NCI-H1417 (cell line): ENCODE measurements around the gene IRAK2.

ENCODE experiments used
- DNase-seq, 3 experiments: peaks; one replicate each; lab custom pipeline; 2025; lab: John Stamatoyannopoulos, UW

IRAK2 gene

DNA sequence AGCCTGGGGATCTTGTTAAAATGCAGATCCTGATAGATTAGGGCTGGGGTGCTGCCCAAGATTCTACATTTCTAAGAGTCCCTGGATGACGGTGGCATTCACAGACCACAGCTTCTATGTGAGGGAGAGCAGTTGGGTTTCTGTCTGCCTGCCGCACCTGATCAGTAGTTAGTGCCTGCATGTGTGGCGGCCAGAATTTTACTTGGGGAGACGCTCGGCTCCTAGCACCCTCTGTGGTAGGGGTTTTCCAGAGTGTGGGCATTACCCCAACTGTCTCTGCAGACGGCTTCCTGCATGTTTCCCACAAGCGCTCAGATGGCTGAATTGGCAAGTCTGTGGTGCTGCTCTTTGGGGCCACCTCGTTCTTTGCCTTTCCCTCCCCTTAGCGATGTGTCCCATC is 119.8 kb downstream of the IRAK2 start:
- no peak for DNase-seq

- DNase-seq: no peak
These were observed 120.8 kb downstream of the IRAK2 start for GRCh38 chr3:10285272-10286132.

DNA sequence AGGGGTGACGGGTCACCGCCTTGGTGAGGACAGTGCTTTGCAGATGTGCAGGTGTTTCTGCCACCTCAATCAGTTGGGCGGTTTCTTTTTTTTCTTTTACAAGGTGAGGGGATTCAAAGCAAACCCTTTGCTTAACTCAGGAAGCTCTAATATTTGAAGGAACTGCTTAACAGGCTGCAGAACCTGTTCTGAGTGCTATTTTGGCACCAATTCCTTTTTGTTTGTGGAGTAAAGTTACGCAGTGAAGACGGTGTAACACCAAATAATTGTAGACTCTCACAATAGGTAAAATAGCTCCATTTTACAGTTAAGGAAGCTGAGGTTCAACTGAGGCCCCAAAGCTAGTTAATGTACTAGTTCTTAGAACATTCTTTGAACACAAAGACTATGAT is 121.4 kb downstream of the IRAK2 start:
- DNase-seq: no peak

DNA sequence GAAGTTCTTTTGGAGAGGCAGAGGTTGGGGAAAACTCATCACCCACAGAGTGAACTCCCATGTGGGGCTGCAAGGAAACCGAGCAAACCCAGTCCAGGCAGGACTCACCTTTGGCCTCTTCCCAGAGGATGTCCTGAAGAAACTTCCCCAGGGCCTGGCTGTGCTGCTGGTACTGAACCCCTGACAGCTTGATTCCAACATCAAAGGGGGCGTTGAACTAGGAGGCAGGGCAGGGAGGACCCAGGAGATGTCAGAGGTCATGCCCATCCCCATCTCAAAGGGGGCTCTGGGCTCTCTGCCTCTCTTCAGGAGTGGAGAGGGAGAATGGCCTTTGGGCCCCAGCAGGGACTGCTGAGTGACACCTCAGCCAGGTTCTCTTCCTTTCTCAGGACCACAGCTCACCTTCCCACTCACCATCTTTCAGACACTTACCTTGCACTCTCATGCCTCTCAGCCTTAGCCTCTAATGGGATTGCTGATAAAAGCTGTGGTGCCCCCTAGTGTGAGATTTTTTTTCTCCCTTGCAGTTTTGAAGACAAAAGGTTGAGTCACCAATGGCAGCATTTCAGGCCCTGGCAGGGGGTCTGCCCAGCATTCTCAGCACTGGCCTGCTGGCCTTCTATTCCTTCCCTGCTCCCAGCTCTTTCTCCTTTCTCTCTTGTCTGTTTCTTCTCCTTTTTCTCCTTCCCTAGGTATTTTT is 122.0 kb downstream of the IRAK2 start:
- DNase-seq: peak; percentile 33 to 82 (median 53)

GRCh38 chr3:10287936-10288574 is 123.3 kb downstream of the IRAK2 start:
- DNase-seq: no peak

DNA sequence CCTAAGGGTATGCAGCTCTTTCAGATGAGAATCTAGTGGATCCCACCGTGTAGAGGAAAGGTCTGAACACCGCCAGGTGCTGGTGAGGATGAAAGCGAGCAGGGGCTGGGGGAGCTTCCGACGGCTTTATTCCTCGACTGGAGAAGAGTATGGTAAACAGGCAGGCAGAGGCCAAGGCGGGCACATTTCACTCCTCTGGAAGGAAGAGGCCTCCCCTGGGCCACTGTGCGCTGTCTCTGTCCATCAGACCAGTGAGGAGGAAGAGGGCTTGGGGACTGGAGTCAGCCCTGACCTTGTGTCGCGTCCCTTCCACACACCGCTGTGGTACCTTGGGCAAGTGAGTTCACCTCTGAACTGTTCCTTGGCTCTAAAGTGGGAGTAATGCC is 123.8 kb downstream of the IRAK2 start:
- no peak for DNase-seq

DNA sequence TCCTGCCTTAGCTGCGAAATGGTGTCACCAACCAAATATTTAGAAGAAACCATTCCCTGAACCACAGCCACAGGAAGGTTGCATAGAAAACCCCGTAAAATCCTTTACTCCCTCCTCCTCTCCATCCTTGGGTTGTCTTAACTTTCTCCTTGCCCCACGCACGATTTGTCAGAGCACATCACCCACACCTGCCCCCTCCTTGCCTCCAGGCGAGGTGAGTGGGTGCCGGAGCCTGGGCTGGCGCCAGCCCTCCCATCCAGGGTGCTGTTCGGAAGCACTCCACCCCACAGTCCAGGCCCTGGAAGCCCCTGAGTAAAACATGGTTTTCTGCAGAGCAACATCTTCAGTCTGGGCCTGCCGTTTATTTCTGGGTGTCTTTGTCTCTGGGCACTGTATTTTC is 124.4 kb downstream of the IRAK2 start:
- DNase-seq: no peak

GRCh38 chr3:10289787-10290355 is 125.2 kb downstream of the IRAK2 start:
- no peak for DNase-seq

GRCh38 chr3:10290481-10291176 is 125.9 kb downstream of the IRAK2 start:
- DNase-seq: no peak

DNA sequence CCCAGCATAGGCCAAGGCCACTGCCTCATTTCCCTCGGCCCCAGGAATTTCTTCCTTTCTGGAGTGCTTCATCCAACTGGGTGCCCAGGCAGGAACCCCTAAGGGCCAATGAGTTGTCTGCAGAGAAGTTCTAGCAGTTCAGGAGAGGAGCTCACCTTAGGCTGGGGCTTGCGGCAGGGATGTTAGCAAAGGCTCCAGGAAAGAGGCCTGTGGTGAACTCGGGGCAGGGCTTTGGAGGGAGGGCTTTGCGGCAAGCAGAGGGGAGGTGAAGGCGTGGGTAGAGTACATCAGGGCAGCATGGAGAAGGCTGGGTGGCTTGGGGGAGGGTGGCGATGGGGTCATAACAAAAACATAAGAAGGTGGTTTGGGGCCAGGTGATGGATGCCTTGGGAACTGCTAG is 126.9 kb downstream of the IRAK2 start:
- DNase-seq: no peak

DNA sequence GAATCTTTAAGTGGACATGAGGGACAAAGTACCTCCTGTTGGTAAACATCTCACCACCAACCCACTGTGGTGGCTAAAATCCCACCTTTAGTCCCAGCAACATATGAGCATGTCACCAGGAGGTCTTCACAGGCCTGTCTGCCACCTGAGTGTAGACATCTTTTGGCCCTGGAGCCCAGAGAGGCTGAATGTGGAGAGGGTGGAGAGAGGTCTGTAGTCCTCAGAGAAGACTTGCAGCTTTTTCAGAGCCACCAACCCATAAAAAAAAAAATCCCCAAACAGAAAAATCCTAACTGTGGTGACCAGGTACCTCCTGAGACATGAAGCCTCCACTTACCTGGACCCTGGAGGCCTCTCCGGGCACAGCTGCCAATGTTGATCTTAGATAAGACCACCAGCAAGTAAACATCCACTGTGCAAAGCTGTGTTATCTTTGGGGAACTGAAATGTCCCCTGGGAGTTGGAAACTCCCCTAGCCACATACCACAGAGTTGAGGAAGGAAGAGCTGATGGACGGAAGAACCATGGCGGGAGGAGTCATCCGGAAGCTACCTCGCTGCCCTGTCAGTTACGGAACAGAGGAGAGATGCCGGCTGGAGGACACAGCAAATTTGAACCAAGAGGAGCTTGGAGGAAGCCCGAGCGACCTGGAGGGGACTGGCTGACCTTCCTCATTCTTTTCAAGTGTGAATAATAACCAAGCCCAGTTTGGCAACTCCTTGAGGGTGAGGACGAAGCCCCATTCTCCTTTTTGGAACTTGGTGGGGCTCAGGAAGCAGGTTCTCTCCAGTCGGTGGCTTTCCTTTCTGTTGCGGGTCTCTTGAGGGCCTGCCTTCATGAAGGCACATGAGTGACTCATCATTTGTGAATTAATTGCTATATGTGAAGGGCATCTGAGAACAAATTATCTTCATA is 128.0 kb downstream of the IRAK2 start, which contains the start of gene GHRL:
Gene GHRL, minus strand, starts transcription at position 443 of the 915 bp plus-strand sequence. CDS start 2,767 bp downstream, outside the sequence.
- no peak for DNase-seq
